Measurements from ENCODE around the gene ZNF580. TPM values are rescaled to one million over a fixed set of nuclear protein-coding genes. Genes with fewer than 3 reads are reported as not detected.

ZNF580 gene
- total and polyA plus RNA-seq, 9 of the 15 experiments (the other 6 are each of a cell fraction or from before 2014, with no cell fraction given) = 2.3 to 47.4 (median 6.0) TPM

DNA sequence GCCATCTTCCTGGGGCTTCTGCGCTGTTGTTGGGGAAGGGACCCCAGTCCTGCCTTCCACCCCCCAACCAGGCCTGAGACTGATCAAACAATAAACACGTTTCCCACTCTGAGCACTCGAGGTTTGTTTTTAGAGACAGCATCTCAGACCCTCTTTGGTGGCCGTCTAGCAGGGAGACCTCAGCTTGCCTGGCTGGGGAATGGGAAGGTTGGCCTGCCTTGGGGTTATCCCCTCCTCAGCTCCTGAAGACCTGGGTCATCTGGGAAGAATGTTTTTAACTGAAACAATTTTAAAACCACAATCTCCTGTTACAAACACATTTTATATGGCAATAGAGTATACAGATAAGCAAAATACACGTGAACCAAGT, 4.7 kb downstream of the ZNF580 start:
- Histone ChIP-seq H3K9me3 (replicated peaks; ENCODE audit: control insufficient read depth, insufficient read depth, low read depth, low read length) (no peaks in the 10 kb centered on the region), H4K20me1 (replicated peaks; ENCODE audit: control insufficient read depth, insufficient read depth, low read length) (no peaks in the 10 kb centered on the region), H3K4me2 (ENCODE audit: insufficient read depth, low read length) (no peak overlapping the region), H3K9me1 (ENCODE audit: control insufficient read depth, insufficient read depth, low read length) (no peaks in the 10 kb centered on the region), H2AFZ (ENCODE audit: low read depth, low read length) (no peak overlapping the region), H3K79me2 (ENCODE audit: control insufficient read depth, insufficient read depth, low read length) (peaks cover 78% of the 10 kb centered on the region), H3K9ac (ENCODE audit: insufficient read depth in 1 of 2, low read depth in 2 of 2, low read length in 2 of 2) (peak overlapping the region in 1 of 2 experiments; percentile 98; a peak in 1 of 4 replicates), H3K36me3 (ENCODE audit: control insufficient read depth, insufficient read depth, low read length) (peaks cover 29% of the 10 kb centered on the region; the same call in 2 of the 3 replicates), H3K4me3 (peak overlapping the region; percentile 94; the same call in 1 of the 2 replicates), H3K27ac (ENCODE audit: extremely low read depth, low read depth, low read length) (no peak overlapping the region), H3K4me1 (replicated peaks in 1 of 2; ENCODE audit: control insufficient read depth in 2 of 2, insufficient read depth in 2 of 2, low read length in 2 of 2) (peaks cover 37 to 73% of the 10 kb centered on the region in 2 experiments), H3K27me3 (ENCODE audit: control insufficient read depth in 2 of 2, insufficient read depth in 2 of 2, low read length in 2 of 2) (no peaks in the 10 kb centered on the region)
- ATAC-seq = no peak
- WGBS (ENCODE audit: insufficient coverage, low coverage, missing lambda C conversion rate) = 67% methylated on average over 4 of the region's 5 CpGs
- CTCF ChIA-PET (ENCODE audit: low intra/inter-chr PET ratio) = no interaction called here
- BruUV-seq (replicated peaks) = TSS peak; percentile 29
- intact Hi-C loops (cut with micrococcal nuclease) = no loop called here
- FAIRE-seq = no peak
- no peak for DNase-seq (ENCODE audit: extremely low read depth in 1 of 4, low spot score in 3 of 4)
- POLR2A ChIA-PET = interaction anchor here (0.9 to 1.2 kb wide), 2 partner anchors 9 to 26 kb away, joined by 3 to 6 read pairs; partner anchors contain the start of gene U2AF2
- TF ChIP-seq ZBTB11 (CRISPR knock-in tag; IDR thresholded peaks at IDR 0.05) = peak in 1 of 3 experiments; percentile 39; a peak in 1 of 6 replicates
- TF ChIP-seq CCNT2 (IDR thresholded peaks at IDR 0.05; ENCODE audit: borderline replicate concordance, extremely low read depth, insufficient read length, low read depth, low read length) = no peak
- in situ Hi-C loops (cut with MboI) = loop anchor here (25.0 kb wide), 2 partner anchors 508 to 667 kb away; partner anchors contain the start of genes TNNT1 and ZSCAN5A
